H54 (cell line): ENCODE measurements around the gene COBL.
A peak's percentile ranks its signal among the peaks of the same experiment; 100 is the strongest.
"Not testable (repeated sequence)": the region's sequence is repeated elsewhere in the genome, so short reads cannot be mapped to it uniquely, and the experiment has no call there.

Experiments
- DNase-seq: peaks from one replicate; pipeline ENCODE4 v3.0.0; 2011; ENCODE audit warnings: low spot score, mixed read lengths; ENCODE audit not compliant: insufficient read length
- FAIRE-seq: peaks from 3 replicates; lab custom pipeline; 2011; peaks lifted over from hg19 to GRCh38; lab: Jason Lieb, UNC
- POLR2A ChIP-seq: IDR thresholded peaks from 2 replicates; pipeline ENCODE4 v1.6.1; 2011; ENCODE audit warnings: low read depth, mild to moderate bottlenecking, low read length

Gene COBL

DNA sequence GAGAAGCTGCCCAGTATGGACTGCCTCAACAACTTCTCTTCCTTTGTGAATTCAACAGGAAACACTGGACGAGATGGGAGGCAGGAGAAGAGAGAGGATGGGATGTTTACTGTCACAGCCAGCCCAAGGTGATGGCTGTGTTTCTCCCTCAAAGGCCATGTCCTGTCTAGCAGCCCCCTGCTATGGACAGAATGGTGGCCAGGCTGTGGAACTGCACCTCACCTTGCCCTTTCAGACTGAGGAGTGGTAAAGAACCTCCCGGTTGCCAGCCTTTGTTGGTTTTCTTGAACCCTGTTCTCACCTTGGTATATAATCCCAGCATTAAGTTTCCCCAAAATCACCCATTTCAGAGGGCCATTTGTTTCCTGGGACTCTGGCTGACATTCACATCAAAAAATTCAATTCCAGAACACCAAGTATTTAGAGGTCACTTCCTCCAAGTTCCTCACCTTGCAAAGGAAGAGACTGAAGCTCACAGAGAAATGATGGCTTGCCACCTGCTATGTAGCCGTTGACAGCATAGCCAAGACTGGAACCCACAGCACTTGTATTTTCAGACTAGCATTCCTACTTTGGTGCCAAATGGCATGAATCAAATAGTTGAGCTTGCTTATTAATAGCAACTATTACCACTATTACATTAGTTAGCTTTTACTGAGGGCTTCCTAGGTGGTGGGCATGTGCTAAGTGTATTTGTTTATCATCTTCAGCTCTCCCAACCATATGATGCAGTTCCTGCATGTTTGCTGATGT is 309.9 kb downstream of the COBL start:
- DNase-seq (no peak), FAIRE-seq (no peak)
- no peak for TF ChIP-seq POLR2A

DNA sequence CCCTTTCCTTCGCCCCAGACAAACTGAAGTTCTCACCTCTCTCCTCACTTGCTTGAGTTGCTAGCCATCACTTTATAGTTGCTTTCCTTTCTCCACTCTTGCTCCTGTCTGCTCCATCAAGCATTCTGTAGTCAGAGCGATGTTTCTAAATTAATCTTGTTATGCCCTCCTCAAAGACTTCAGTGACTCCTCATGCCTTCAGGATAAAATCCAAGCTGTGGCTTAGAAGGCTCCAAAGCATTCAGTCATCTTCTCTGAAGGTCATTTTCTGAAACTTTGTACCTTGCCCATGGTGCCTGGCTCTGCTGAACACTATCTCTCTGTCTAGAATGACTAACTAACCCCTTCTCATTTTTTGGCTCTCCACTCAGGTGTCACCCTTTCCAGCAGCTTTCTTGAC is 311.5 kb downstream of the COBL start:
- TF ChIP-seq POLR2A, result no peak
- no peak for DNase-seq
- FAIRE-seq, result no peak

- FAIRE-seq, result no peak
- TF ChIP-seq POLR2A, result no peak
- DNase-seq, result no peak
Measured at GRCh38 chr7:51000956-51001355, 315.7 kb downstream of the COBL start.

GRCh38 chr7:50994753-50995319 is 321.8 kb downstream of the COBL start:
- no peak for TF ChIP-seq POLR2A

DNA sequence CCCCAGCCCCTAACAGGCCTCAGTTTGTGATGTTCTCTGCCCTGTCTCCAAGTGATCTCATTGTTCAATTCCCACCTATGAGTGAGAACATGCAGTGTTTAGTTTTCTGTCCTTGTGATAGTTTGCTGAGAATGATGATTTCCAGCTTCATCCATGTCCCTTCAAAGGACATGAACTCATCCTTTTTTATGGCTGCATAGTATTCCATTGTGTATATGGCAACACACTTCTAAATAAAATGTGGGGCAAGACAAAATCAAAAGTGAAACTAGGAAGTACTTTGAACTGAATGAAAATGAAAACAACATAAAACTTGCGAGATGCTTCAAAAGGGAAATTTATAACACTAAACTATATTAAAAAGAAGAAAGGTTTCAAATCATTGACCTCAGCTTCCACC is 326.4 kb downstream of the COBL start:
- FAIRE-seq, result not testable (repeated sequence)

More at GRCh38 chr7:50994753-50995319, 321.8 kb downstream of the COBL start:
- no peak for FAIRE-seq
- DNase-seq, result no peak

GRCh38 chr7:50988988-50989387 is 327.6 kb downstream of the COBL start:
- TF ChIP-seq POLR2A, result no peak
- FAIRE-seq (no peak), DNase-seq (no peak)

More for the DNA sequence above, 326.4 kb downstream of the COBL start:
- DNase-seq, result not testable (repeated sequence)

DNA sequence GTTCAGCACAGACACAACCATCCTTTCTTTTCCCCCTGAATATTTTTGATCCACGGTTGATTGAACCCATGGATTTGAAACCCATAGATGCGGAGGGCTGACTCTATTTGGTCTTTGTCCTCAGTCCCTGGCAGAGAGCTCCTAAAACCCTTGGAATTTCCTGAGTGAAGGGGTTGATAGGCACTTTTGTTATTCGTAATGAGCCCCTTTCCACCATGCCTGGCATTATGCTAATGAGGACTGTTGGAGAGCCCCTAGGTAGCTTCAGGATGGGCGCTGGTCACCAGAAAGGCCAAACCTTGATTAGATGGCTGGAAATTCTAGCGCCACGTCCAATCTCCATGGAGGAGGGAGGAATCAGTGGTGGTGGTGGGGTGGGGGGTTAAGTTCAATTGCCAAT is 328.1 kb downstream of the COBL start:
- no peak for FAIRE-seq

DNA sequence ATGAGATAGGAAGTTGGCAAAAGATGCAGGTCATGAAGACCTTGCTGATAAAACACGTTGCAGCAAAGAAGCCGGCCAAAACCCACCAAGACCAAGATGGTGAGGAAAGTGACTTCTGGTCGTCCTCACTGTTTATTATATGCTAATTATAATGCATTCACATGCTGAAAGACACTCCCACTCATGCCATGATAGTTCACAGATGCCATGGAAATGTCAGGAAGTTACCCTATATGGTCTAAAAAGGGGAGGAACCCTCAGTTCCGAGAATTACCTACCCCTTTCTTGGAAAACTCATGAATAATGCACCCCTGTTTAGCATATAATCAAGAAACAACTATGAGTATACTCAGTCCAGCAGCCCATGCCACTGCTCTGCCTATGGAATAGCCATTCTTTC is 331.5 kb downstream of the COBL start:
- FAIRE-seq (no peak), DNase-seq (no peak)
- TF ChIP-seq POLR2A, result no peak

More for the DNA sequence above, 328.1 kb downstream of the COBL start:
- no peak for DNase-seq
- TF ChIP-seq POLR2A, result no peak

DNA sequence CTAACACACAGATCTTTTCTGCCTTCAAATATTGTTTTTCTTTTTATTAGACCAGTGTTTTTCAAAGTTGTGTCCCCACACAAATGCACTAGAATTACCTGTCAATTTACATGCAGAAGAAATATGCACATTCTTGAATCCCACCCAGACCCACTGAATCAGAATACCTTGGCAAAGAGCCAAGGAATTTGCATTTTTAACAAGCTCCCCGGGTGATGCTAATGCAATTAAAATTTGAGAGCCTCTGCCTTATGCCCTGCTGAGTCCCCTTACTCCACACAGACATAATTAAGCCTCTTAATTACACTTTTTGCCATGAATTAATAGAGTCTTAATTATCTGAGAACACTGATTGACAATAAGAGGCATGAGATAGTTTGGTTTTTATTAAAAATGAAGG is 332.8 kb downstream of the COBL start:
- DNase-seq (no peak), FAIRE-seq (no peak)
- no peak for TF ChIP-seq POLR2A

DNA sequence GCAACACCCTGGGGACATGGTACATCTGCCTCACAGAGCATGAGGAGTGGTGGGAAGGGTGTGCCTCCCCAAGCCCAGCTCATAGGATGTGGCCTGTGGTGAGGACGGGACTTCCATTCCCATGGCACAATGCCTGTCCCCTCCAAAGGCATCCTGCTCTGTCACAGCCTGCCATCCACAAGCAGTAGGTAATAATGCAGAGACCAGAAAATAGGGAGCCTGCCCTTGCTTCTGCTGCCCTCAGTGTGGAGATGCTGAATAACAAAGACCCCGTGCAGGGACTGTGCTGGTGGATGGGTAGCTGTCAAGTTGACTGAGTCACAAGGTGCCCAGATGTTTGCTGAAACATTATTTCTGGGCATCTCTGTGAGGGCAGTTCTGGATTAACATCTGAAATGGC is 334.0 kb downstream of the COBL start:
- no peak for DNase-seq
- no peak for TF ChIP-seq POLR2A
- FAIRE-seq, result no peak

DNA sequence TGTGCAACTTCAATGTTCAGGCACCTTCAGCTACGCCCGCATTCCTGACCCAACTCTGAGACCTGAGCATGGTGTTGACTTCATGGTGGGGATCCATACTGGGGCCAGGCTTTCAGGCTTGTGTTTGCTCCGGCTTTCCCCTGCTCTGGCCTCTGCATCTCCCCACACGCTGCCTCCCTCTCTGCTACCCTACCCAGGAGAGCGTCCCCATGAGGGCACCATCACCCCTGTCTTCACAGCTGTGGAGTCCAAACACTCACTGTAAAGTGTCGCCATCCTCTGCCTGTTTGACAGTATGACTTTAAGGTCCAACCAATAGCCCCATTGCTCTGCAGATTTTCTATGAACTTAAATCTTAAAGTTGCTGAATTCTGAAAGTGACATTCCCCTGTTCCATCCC is 334.9 kb downstream of the COBL start:
- TF ChIP-seq POLR2A, result no peak
- FAIRE-seq, result no peak
- no peak for DNase-seq

DNA sequence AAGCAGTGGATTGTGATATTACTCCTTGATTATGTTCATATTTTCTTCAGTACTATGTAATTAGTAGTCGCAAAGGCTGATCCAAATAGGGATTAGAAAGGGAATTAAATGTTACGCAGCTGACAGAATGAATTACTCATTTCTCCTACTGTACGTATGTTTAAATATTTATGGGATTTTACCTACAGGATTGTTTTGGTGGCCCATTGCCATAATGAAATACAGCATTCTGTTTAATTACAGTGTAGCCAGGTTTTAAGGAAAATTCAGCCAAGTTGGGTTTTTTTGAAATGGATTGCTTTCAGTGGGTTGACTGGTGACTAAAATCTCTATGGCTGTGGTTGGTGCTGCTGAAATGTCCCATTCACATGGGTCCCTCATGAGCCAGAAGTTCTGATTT is 336.2 kb downstream of the COBL start:
- DNase-seq, result no peak
- no peak for FAIRE-seq
- no peak for TF ChIP-seq POLR2A

- no peak for FAIRE-seq
- peak; percentile 34 for DNase-seq
- TF ChIP-seq POLR2A, result no peak
Measured at GRCh38 chr7:50978633-50979215, 337.9 kb downstream of the COBL start.

DNA sequence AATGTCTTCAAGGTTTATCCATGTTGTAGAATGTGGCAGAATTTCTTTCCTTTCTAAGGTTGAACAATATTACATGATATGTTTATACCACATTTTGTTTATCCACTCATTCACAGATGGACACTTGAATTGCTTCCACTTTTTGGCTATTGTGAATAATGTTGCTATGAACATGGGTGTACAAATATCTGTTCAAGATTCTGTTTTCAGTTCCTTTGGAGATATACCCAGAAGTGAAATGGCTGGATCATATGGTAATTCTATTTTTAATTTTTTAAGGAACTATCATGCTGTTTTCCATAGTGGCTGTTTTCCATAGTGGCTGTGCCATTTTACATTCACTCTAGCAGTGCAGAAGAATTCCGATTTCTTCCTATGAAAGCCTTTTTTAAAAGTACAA is 339.2 kb downstream of the COBL start:
- DNase-seq (no peak), FAIRE-seq (no peak)
- TF ChIP-seq POLR2A, result no peak

GRCh38 chr7:50976064-50976463 is 340.5 kb downstream of the COBL start:
- DNase-seq (no peak), FAIRE-seq (no peak)
- TF ChIP-seq POLR2A, result no peak

DNA sequence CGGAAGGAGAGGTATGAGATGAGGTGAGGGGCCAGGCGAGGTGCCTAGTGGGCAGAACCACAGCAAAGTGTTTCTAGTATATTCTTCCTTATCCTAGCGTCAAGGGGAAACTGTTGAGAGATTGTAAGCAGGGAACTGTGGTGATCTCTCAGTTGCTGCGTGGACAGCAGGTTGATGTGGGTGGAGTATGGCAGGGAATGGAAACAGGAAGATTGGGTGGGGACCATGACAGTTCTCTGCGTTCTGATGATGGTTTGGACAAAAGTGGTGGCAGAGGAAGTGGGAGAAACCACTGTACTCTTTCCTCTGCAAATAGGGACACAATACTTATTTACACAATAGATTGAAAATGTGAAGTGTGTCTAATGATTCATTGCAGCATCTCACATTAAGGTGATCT is 342.4 kb downstream of the COBL start:
- FAIRE-seq (no peak), DNase-seq (no peak)
- TF ChIP-seq POLR2A, result no peak
